Chondrocyte (in vitro differentiated cells): Measurements from ENCODE around the gene UNC13B. TPM values are rescaled to one million over a fixed set of nuclear protein-coding genes. Genes with fewer than 3 reads are reported as not detected.
"Not testable (repeated sequence)": the region's sequence is repeated elsewhere in the genome, so short reads cannot be mapped to it uniquely, and the experiment has no call there.

Source experiments
- DNase-seq: peaks from one replicate; pipeline ENCODE4 v3.0.0; 2021; ENCODE audit warnings: mixed read lengths, low spot score
- H3K27ac Mint-ChIP-seq: one replicate; pipeline ENCODE4 v1.8.0; 2021; ENCODE audit warnings: mild to moderate bottlenecking, moderate library complexity, mixed read lengths; ENCODE audit not compliant: unreplicated experiment
- H3K27me3 Mint-ChIP-seq: 2 replicates; pipeline ENCODE4 v1.8.0; 2021; ENCODE audit warnings: low read depth, mixed read lengths
- H3K36me3 Mint-ChIP-seq: 2 replicates; pipeline ENCODE4 v1.8.0; 2021; ENCODE audit warnings: low read depth, mixed read lengths
- H3K4me1 Mint-ChIP-seq: 2 replicates; pipeline ENCODE4 v1.8.0; 2021; ENCODE audit warnings: low read depth, mild to moderate bottlenecking, mixed read lengths
- H3K4me3 Mint-ChIP-seq: one replicate; pipeline ENCODE4 v1.8.0; 2021; ENCODE audit warnings: mild to moderate bottlenecking, moderate library complexity, mixed read lengths; ENCODE audit not compliant: unreplicated experiment
- H3K9me3 Mint-ChIP-seq: 2 replicates; pipeline ENCODE4 v1.8.0; 2021; ENCODE audit warnings: low read depth, mixed read lengths
- total RNA-seq: library from RNA; stranded (reverse); gene quantifications from 3 replicates; pipeline ENCODE4 v1.2.1, GENCODE V29; 2021
- TF ChIP-seq, protein P1 (sequence below): fragments of 200-600 bp; sonication (generic); IDR thresholded peaks from 2 replicates; pipeline ENCODE4 v1.5.0; 2021; ENCODE audit warnings: antibody characterized with exemption, mild to moderate bottlenecking, moderate library complexity

The UNC13B gene
- total RNA-seq, 1 donor from 2014 or later, result 32.8 TPM

DNA sequence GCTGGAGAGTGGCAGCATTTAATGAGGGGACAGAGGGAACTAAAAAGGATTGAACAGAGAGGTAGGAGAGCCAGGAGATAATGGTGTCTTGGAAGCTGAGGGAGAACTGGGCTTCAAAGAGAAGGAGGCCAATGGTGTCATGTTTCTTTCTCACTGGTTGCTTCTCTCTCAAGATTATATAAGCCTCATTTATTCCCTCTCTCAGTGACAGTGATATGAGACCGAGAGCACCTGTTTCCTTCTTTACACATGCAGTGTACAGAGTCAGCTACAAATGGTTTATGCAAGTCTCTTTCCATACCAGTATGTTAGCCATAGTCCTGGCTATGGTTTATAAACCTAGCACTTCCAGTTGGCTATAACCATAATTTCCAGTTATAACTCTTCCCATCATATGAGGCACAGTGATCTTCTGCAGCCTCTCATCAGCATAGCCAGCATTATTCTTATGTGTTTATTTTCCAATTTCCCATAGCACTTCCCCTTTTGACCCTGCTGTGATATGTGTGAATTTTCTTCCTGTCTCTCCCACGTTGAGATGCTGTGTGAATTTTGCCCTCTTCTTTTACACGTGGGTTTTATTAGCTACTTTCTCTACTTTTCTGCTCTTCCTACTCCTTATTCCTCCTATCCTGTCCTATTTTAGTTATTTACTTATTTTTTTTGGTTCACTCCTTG, 71.2 kb downstream of the UNC13B start:
- TF ChIP-seq, protein P1, sequence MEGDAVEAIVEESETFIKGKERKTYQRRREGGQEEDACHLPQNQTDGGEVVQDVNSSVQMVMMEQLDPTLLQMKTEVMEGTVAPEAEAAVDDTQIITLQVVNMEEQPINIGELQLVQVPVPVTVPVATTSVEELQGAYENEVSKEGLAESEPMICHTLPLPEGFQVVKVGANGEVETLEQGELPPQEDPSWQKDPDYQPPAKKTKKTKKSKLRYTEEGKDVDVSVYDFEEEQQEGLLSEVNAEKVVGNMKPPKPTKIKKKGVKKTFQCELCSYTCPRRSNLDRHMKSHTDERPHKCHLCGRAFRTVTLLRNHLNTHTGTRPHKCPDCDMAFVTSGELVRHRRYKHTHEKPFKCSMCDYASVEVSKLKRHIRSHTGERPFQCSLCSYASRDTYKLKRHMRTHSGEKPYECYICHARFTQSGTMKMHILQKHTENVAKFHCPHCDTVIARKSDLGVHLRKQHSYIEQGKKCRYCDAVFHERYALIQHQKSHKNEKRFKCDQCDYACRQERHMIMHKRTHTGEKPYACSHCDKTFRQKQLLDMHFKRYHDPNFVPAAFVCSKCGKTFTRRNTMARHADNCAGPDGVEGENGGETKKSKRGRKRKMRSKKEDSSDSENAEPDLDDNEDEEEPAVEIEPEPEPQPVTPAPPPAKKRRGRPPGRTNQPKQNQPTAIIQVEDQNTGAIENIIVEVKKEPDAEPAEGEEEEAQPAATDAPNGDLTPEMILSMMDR, result no peak
- Mint-ChIP-seq H3K27me3 (no peaks in the 10 kb centered on the region), H3K27ac (no peak overlapping the region), H3K9me3 (no peaks in the 10 kb centered on the region), H3K36me3 (no peaks in the 10 kb centered on the region), H3K4me1 (no peaks in the 10 kb centered on the region), H3K4me3 (no peak overlapping the region)
- no peak for DNase-seq

DNA sequence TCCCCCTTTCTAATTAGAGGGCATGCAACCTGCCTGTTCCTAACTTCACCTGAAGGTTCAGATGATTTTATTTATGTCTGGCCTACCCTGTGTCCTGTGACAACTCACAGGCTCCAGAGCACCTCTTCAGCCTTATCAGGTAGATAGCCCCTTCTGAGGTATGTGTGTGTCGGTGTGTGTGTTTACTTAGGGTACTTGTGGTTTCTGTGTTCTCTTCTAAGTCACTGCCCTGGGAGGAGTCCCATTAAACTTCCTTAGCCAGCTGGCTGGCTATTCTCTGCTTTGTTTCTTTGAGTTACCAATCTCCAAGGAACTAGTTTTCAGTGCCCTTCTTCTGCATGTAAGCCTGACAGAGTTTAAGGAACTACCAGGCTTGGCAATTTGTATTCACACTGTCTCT, 74.9 kb downstream of the UNC13B start:
- TF ChIP-seq, protein P1, result no peak
- H3K27ac Mint-ChIP-seq, result no peak overlapping the region
- H3K9me3 Mint-ChIP-seq, result peaks cover 6% of the 10 kb centered on the region
- peaks cover 6% of the 10 kb centered on the region for H3K36me3 Mint-ChIP-seq
- no peaks in the 10 kb centered on the region for H3K27me3 Mint-ChIP-seq
- H3K4me3 Mint-ChIP-seq, result no peak overlapping the region
- no peaks in the 10 kb centered on the region for H3K4me1 Mint-ChIP-seq
- DNase-seq, result no peak

DNA sequence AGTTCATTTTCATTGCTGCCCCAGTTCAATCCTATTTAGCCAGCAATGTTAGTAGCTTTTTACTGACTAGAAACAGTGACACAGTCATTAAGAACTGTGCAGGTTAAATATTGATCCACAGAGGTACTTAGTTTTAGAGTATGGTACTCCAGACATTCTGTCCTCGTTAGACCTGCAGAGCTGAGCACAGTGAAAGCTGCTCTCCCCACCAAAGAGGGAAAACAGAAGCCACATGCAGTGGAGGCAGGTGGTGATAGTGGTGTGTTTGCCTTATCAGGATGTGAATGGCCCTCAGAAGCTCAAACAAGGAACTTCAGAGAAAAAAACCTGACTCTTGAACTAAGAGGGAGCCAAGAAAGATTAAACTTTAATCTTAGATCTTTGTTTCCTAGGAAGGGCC, 75.5 kb downstream of the UNC13B start:
- TF ChIP-seq, protein P1, result no peak

DNA sequence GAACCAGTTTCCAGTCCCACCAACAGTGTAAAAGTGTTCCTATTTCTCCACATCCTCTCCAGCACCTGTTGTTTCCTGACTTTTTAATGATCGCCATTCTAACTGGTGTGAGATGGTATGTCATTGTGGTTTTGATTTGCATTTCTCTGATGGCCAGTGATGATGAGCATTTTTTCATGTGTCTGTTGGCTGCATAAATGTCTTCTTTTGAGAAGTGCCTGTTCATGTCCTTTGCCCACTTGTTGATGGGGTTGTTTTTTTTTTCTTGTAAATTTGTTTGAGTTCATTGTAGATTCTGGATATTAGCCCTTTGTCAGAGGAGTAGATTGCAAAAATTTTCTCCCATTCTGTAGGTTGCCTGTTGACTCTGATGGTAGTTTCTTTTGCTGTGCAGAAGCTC, 84.1 kb downstream of the UNC13B start:
- H3K27ac Mint-ChIP-seq, H3K9me3 Mint-ChIP-seq, DNase-seq, H3K4me1 Mint-ChIP-seq, H3K27me3 Mint-ChIP-seq, H3K4me3 Mint-ChIP-seq: not testable (repeated sequence)
- H3K36me3 Mint-ChIP-seq, result peaks cover 11% of the 10 kb centered on the region

More for the DNA sequence above, 75.5 kb downstream of the UNC13B start:
- Mint-ChIP-seq H3K27me3 (no peaks in the 10 kb centered on the region), H3K4me3 (no peak overlapping the region), H3K36me3 (peaks cover 6% of the 10 kb centered on the region), H3K27ac (no peak overlapping the region), H3K4me1 (no peaks in the 10 kb centered on the region), H3K9me3 (peaks cover 6% of the 10 kb centered on the region)
- DNase-seq, result no peak

DNA sequence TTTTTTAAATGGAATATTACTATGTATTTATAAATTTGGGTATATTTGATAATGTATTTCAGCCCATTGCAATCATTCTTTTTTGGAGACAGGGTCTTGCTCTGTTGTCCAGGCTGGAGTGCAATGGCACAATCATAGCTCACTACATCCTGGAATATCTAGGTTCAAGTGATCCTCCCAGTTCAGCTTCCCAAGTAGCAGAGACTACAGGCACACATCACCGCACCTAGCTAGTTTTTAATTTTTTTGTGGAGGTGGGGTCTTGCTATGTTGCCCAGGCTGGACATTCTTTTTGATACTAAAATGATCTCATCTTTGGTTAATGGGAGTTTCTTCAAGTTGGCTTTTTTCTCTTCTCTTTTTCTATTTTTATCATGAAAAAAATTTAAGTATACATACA, 91.3 kb downstream of the UNC13B start:
- Mint-ChIP-seq H3K4me1 (peaks cover 16% of the 10 kb centered on the region), H3K27me3 (no peaks in the 10 kb centered on the region), H3K4me3 (no peak overlapping the region), H3K27ac (no peak overlapping the region), H3K36me3 (peaks cover 7% of the 10 kb centered on the region), H3K9me3 (peaks cover 4% of the 10 kb centered on the region)
- no peak for DNase-seq
- TF ChIP-seq, protein P1, result no peak

DNA sequence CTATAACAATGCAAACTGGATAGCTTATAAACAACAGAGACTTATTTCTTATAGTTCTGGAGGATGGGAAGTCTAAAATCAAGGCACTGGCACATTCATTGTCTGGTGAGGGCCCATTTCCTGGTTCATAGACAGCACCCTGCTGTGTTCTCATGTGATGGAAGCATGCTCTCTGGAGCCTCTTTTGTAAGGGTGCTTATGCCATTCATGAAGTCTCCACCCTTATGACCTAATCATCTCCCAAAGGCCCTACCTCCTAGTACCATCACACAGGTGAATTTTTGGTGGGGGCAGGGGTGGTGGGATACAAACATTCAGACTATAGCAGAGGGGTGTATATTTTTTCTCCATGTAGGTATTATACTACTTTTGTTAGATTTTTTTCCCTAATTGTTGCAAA, 92.4 kb downstream of the UNC13B start:
- no peak overlapping the region for H3K27ac Mint-ChIP-seq
- no peak for DNase-seq
- TF ChIP-seq, protein P1, result no peak
- H3K27me3 Mint-ChIP-seq, result no peaks in the 10 kb centered on the region
- H3K4me1 Mint-ChIP-seq, result peaks cover 18% of the 10 kb centered on the region
- no peak overlapping the region for H3K4me3 Mint-ChIP-seq
- H3K36me3 Mint-ChIP-seq, result peaks cover 2% of the 10 kb centered on the region
- H3K9me3 Mint-ChIP-seq, result peaks cover 1% of the 10 kb centered on the region
